ENCODE data around the gene VTI1B.
"Not testable (repeated sequence)": the region's sequence is repeated elsewhere in the genome, so short reads cannot be mapped to it uniquely, and the experiment has no call there.

The VTI1B gene

DNA sequence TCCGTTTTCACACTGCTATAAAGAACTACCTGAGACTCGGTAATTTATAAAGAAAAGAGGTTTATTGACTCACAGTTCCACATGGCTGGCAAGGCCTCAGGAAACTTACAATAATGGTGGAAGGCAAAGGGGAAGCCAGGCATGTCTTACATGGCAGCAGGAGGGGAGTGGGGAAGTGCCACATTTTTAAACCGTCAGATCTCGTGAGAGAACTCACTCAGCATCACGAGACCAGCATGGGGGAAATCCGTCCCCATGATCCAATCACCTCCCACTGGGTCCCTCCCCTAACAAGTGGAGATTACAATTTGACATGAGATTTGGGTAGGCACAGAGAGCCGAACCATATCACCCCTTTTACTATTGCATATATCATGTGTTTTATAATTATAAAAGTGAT is 72.4 kb downstream of the VTI1B start:
- no peak for ATAC-seq
- TF ChIP-seq CSDC2 (CRISPR knock-in tag; IDR thresholded peaks at IDR 0.05) = no peak
- TF ChIP-seq TOX (CRISPR knock-in tag; IDR thresholded peaks at IDR 0.05; ENCODE audit: borderline replicate concordance) = no peak
- TF ChIP-seq, protein P1, sequence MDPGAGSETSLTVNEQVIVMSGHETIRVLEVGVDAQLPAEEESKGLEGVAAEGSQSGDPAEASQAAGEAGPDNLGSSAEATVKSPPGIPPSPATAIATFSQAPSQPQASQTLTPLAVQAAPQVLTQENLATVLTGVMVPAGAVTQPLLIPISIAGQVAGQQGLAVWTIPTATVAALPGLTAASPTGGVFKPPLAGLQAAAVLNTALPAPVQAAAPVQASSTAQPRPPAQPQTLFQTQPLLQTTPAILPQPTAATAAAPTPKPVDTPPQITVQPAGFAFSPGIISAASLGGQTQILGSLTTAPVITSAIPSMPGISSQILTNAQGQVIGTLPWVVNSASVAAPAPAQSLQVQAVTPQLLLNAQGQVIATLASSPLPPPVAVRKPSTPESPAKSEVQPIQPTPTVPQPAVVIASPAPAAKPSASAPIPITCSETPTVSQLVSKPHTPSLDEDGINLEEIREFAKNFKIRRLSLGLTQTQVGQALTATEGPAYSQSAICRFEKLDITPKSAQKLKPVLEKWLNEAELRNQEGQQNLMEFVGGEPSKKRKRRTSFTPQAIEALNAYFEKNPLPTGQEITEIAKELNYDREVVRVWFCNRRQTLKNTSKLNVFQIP (CRISPR knock-in tag; IDR thresholded peaks at IDR 0.05; ENCODE audit: borderline replicate concordance, low read depth) = no peak

DNA sequence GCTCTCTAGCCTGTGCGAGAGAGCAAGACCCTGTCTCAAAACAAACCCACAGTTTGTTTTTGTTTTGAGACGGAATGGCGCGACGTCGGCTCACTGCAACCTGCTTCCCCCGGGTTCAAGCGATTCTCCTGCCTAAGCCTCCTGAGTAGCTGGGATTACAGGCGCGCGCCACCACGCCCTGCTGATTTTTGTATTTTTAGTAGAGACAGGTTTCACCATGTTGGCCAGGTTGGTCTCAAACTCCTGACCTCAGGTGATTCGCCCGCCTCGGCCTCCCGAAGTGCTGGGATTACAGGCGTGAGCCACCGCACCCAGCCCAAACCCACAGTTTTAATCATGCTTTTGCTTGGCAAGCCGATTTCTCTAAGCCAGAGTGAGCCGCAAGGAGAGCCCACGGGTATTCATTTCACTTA is 73.9 kb downstream of the VTI1B start:
- not testable (repeated sequence) for ATAC-seq

- ATAC-seq = peak; percentile 99
- TF ChIP-seq PPARA (CRISPR knock-in tag; IDR thresholded peaks at IDR 0.05; ENCODE audit: borderline replicate concordance) (no peak), ZFP30 (CRISPR knock-in tag; IDR thresholded peaks at IDR 0.05) (no peak), OSR1 (CRISPR knock-in tag; IDR thresholded peaks at IDR 0.05) (no peak), ZNF565 (CRISPR knock-in tag; conservative IDR thresholded peaks at IDR 0.05; ENCODE audit: low read depth) (peak; percentile 17; the same call in 1 of the 2 replicates), CREB5 (CRISPR knock-in tag; IDR thresholded peaks at IDR 0.05; ENCODE audit: low read depth) (no peak)
Measured at GRCh38 chr14:67599698-67600561, 74.5 kb downstream of the VTI1B start, which contains the start of gene PIGH. PIGH (minus strand) TSS chr14:67600268; CDS start chr14:67600203, 65 bp downstream.

Measured in SK-N-SH treated with all-trans-retinoic acid at 6 μM for 48 hours (cell line).